CD14-positive monocyte (primary cell): ENCODE data around the gene ETV1. TPM values are rescaled to one million over a fixed set of nuclear protein-coding genes. Genes with fewer than 3 reads are reported as not detected.

Experiments
- DNase-seq, 3 donors: peaks; one replicate each; pipeline ENCODE4 v3.0.0-alpha.2; 2011 to 2022
- H2AFZ ChIP-seq: 2 replicates; pipeline ENCODE4 v1.6.0; 2012; ENCODE audit warnings: mild to moderate bottlenecking, low read depth, low read length, inconsistent platforms; ENCODE audit not compliant: insufficient read depth, poor library complexity, severe bottlenecking
- H3K27ac ChIP-seq, 2 donors: 1 replicate in 1 of 2; 2 replicates in 1 of 2; pipeline ENCODE4 v1.5.1; 2012 to 2013; ENCODE audit warnings: low read length in 2 of 2, control low read depth in 1 of 2, inconsistent platforms in 1 of 2, low read depth in 1 of 2, mild to moderate bottlenecking in 1 of 2
- H3K27me3 ChIP-seq, 2 donors: one replicate each; pipeline versions ENCODE4 v1.6.0 to v1.6.1; 2011 to 2013; ENCODE audit warnings: low read length in 2 of 2; ENCODE audit not compliant: control insufficient read depth in 2 of 2, insufficient read depth in 2 of 2
- H3K36me3 ChIP-seq, 2 donors: replicated peaks in 1 of 2; 1 replicate in 1 of 2; 2 replicates in 1 of 2; pipeline versions ENCODE4 v1.5.1 to v1.6.1; 2012 to 2013; ENCODE audit warnings: low read length in 2 of 2, control low read depth in 1 of 2, inconsistent platforms in 1 of 2, mild to moderate bottlenecking in 1 of 2; ENCODE audit not compliant: insufficient read depth in 2 of 2, control insufficient read depth in 1 of 2
- H3K4me1 ChIP-seq, 2 donors: 1 replicate in 1 of 2; 2 replicates in 1 of 2; pipeline versions ENCODE4 v1.5.1 to v1.6.1; 2012 to 2013; ENCODE audit warnings: low read length in 2 of 2, control low read depth in 1 of 2, inconsistent platforms in 1 of 2, mild to moderate bottlenecking in 1 of 2, moderate library complexity in 1 of 2; ENCODE audit not compliant: insufficient read depth in 2 of 2, control insufficient read depth in 1 of 2
- H3K4me2 ChIP-seq: replicated peaks from 2 replicates; pipeline ENCODE3; 2012; ENCODE audit warnings: low read length, moderate library complexity, mild to moderate bottlenecking; ENCODE audit not compliant: poor library complexity, severe bottlenecking; ENCODE audit errors: extremely low read depth
- H3K4me3 ChIP-seq, 3 experiments: fragments of 200-600 bp in 1 of 3; sonication (generic) in 1 of 3; replicated peaks in 1 of 3; 1 replicate in 2 of 3; 2 replicates in 1 of 3; pipeline ENCODE4 v1.5.1; 2011 to 2013; ENCODE audit warnings: low read length in 3 of 3, mild to moderate bottlenecking in 3 of 3, control low read depth in 2 of 3, low read depth in 2 of 3, inconsistent platforms in 1 of 3, moderate library complexity in 1 of 3
- H3K79me2 ChIP-seq: 2 replicates; pipeline ENCODE4 v1.6.0; 2012; ENCODE audit warnings: mild to moderate bottlenecking, control low read depth, inconsistent platforms, low read length, moderate library complexity; ENCODE audit not compliant: insufficient read depth
- H3K9ac ChIP-seq: 2 replicates; pipeline ENCODE4 v1.6.0; 2017; ENCODE audit warnings: low read length, mild to moderate bottlenecking; ENCODE audit not compliant: insufficient read depth, poor library complexity, severe bottlenecking
- H3K9me3 ChIP-seq, 2 donors: replicated peaks in 1 of 2; 1 replicate in 1 of 2; 2 replicates in 1 of 2; pipeline versions ENCODE4 v1.5.1 to v1.6.1; 2012 to 2013; ENCODE audit warnings: low read length in 2 of 2, control low read depth in 1 of 2; ENCODE audit not compliant: control insufficient read depth in 1 of 2, insufficient read depth in 1 of 2
- H4K20me1 ChIP-seq: 2 replicates; pipeline ENCODE4 v1.6.0; 2012; ENCODE audit warnings: mild to moderate bottlenecking, low read length, control low read depth, moderate library complexity; ENCODE audit not compliant: insufficient read depth
- H3K27ac Mint-ChIP-seq, 7 donors: one replicate each; pipeline ENCODE4 v1.8.0; 2020; ENCODE audit warnings: mild to moderate bottlenecking in 7 of 7, mixed read lengths in 7 of 7, moderate library complexity in 6 of 7, inconsistent platforms in 2 of 7
- H3K27me3 Mint-ChIP-seq, 3 donors: one replicate each; pipeline ENCODE4 v1.8.0; 2021 to 2022; ENCODE audit warnings: low read depth in 3 of 3, mild to moderate bottlenecking in 3 of 3, mixed read lengths in 3 of 3, moderate library complexity in 3 of 3, inconsistent platforms in 1 of 3
- H3K36me3 Mint-ChIP-seq, 2 donors: one replicate each; pipeline ENCODE4 v1.8.0; 2020; ENCODE audit warnings: mixed read lengths in 2 of 2, inconsistent platforms in 1 of 2, mild to moderate bottlenecking in 1 of 2
- H3K4me1 Mint-ChIP-seq: one replicate; pipeline ENCODE4 v1.8.0; 2020; ENCODE audit warnings: mild to moderate bottlenecking, mixed read lengths
- H3K4me3 Mint-ChIP-seq, 2 donors: one replicate each; pipeline ENCODE4 v1.8.0; 2020; ENCODE audit warnings: mild to moderate bottlenecking in 2 of 2, mixed read lengths in 2 of 2, moderate library complexity in 1 of 2
- H3K9me3 Mint-ChIP-seq, 7 donors: one replicate each; pipeline ENCODE4 v1.8.0; 2020 to 2022; ENCODE audit warnings: mixed read lengths in 7 of 7, mild to moderate bottlenecking in 6 of 7, moderate library complexity in 6 of 7, inconsistent platforms in 2 of 7
- CTCF ChIP-seq: fragments of 200-600 bp; IDR thresholded peaks from one replicate; pipeline ENCODE4 v1.8.0; 2022; ENCODE audit warnings: antibody characterized with exemption, mild to moderate bottlenecking
- WGBS: methylation state at CpG from one replicate; pipeline ENCODE4 v1.1.5; 2013; ENCODE audit warnings: missing lambda C conversion rate; ENCODE audit not compliant: insufficient coverage; 5-methylcytosine and 5-hydroxymethylcytosine counted together
- intact Hi-C, 2 donors: fragments of 100-400 bp; cut with micrococcal nuclease; formaldehyde crosslinking; loops; one replicate each; pipeline versions ENCODE4 v1.15.0 to v1.15.1; 2023
- polyA plus RNA-seq, 3 donors: library from polyadenylated mRNA; depleted of rRNA in 1 of 3; unstranded in 2 of 3; stranded (reverse) in 1 of 3; fragments of 300-500 nt in 2 of 3; fragments of >200 nt in 1 of 3; fragmentation: Illumina TruSeq in 2 of 3; gene quantifications; 1 replicate in 2 of 3; 2 replicates in 1 of 3; pipeline ENCODE4 v1.2.3, GENCODE V29; 2012 to 2021

The ETV1 gene
- polyA plus RNA-seq, 3 donors: not detected

DNA sequence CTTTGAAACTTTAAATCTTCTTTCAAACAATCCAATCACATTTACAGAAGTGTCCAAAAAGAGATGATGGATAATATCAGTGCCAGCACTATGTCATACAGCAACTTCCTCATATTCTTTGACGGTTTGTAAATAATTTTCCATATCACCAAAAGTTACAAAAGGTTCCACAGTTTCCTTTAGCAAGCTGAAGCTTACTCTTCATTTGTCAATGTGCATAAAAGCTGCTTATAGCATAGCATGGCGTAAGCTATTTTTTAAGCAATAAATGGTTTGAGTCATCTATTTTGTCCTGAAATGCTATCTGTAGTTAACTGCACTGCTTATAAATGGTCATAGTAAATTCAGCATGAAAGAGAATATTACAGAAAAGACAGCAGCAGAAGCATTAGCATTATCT, 95.1 kb downstream of the ETV1 start:
- H3K27ac Mint-ChIP-seq: no peak overlapping the region
- peaks cover 0 to 3% (median 0%) of the 10 kb centered on the region in 7 donors for H3K9me3 Mint-ChIP-seq
- H3K4me3 Mint-ChIP-seq: no peak overlapping the region
- H3K4me3 ChIP-seq: no peak overlapping the region
- TF ChIP-seq CTCF: no peak
- intact Hi-C loops: no loop called here
- H3K27ac ChIP-seq: no peak overlapping the region
- no peak overlapping the region for H3K4me2 ChIP-seq
- H3K36me3 ChIP-seq: no peaks in the 10 kb centered on the region
- H3K9me3 ChIP-seq: no peaks in the 10 kb centered on the region
- no peak overlapping the region for H2AFZ ChIP-seq
- H3K27me3 ChIP-seq: peaks cover 0 to 3% of the 10 kb centered on the region in 2 donors
- H3K4me1 Mint-ChIP-seq: peaks cover 28% of the 10 kb centered on the region
- H3K79me2 ChIP-seq: no peaks in the 10 kb centered on the region
- no peaks in the 10 kb centered on the region for H3K36me3 Mint-ChIP-seq
- H3K9ac ChIP-seq: no peak overlapping the region
- no CpG with 5 or more reads among the region's 2 CpGs for WGBS
- H3K27me3 Mint-ChIP-seq: peaks cover 0 to 10% (median 0%) of the 10 kb centered on the region in 3 donors
- peak; percentile 4 to 27 (median 23) for DNase-seq
- peaks cover 15 to 30% of the 10 kb centered on the region in 2 donors for H3K4me1 ChIP-seq
- H4K20me1 ChIP-seq: no peaks in the 10 kb centered on the region

- peaks cover 4% of the 10 kb centered on the region for H3K4me1 Mint-ChIP-seq
- intact Hi-C loops: no loop called here
- H3K9me3 ChIP-seq: no peaks in the 10 kb centered on the region
- H3K9ac ChIP-seq: no peak overlapping the region
- no peak overlapping the region for H2AFZ ChIP-seq
- peaks cover 4 to 14% (median 6%) of the 10 kb centered on the region in 3 donors for H3K27me3 Mint-ChIP-seq
- no peak for TF ChIP-seq CTCF
- H3K27ac Mint-ChIP-seq: no peak overlapping the region
- H3K4me1 ChIP-seq: peaks cover 0 to 4% of the 10 kb centered on the region in 2 donors
- no peak for DNase-seq
- peaks cover 0 to 4% (median 0%) of the 10 kb centered on the region in 7 donors for H3K9me3 Mint-ChIP-seq
- WGBS: no CpG with 5 or more reads among the region's 4 CpGs
- no peak overlapping the region for H3K27ac ChIP-seq
- no peaks in the 10 kb centered on the region for H4K20me1 ChIP-seq
- no peaks in the 10 kb centered on the region for H3K79me2 ChIP-seq
- no peak overlapping the region for H3K4me3 ChIP-seq
- H3K27me3 ChIP-seq: peaks cover 3% of the 10 kb centered on the region in 2 donors
- no peak overlapping the region for H3K4me2 ChIP-seq
- H3K4me3 Mint-ChIP-seq: no peak overlapping the region
- H3K36me3 Mint-ChIP-seq: no peaks in the 10 kb centered on the region
- no peaks in the 10 kb centered on the region for H3K36me3 ChIP-seq
Measured at GRCh38 chr7:13890793-13891192, 98.7 kb downstream of the ETV1 start.
